Activated CD4-positive, alpha-beta memory T cell treated with anti-CD3 and anti-CD28 coated beads, Interleukin-2, amount 10 ng/mL, durations not matched to agents 7 days and 5 days (primary cell): ENCODE results near the gene CD163L1. TPM values are rescaled to one million over a fixed set of nuclear protein-coding genes. Genes with fewer than 3 reads are reported as not detected.

Experiments used
- CTCF ChIA-PET: fragments of 350-600 bp; sonication (Branson Sonifier 250); formaldehyde crosslinking; loops from one replicate; lab custom pipeline; 2021; ENCODE audit warnings: antibody characterized with exemption, inconsistent platforms; lab: Charles Lee
- POLR2A ChIA-PET: fragments of 350-600 bp; sonication (Branson Sonifier 250); formaldehyde crosslinking; loops from one replicate; lab custom pipeline; 2021; ENCODE audit warnings: antibody characterized with exemption; lab: Charles Lee
- DNase-seq: peaks from one replicate; pipeline ENCODE4 v3.0.0-alpha.2; 2020
- H3K27ac Mint-ChIP-seq: one replicate; pipeline ENCODE4 v1.8.0; 2021; ENCODE audit warnings: mild to moderate bottlenecking, mixed read lengths
- H3K27me3 Mint-ChIP-seq: one replicate; pipeline ENCODE4 v1.8.0; 2021; ENCODE audit warnings: mixed read lengths
- H3K36me3 Mint-ChIP-seq: one replicate; pipeline ENCODE4 v1.8.0; 2021; ENCODE audit warnings: low read depth, mixed read lengths
- H3K4me1 Mint-ChIP-seq: one replicate; pipeline ENCODE4 v1.8.0; 2021; ENCODE audit warnings: mixed read lengths
- H3K4me3 Mint-ChIP-seq: one replicate; pipeline ENCODE4 v1.8.0; 2021; ENCODE audit warnings: mild to moderate bottlenecking, mixed read lengths
- H3K9me3 Mint-ChIP-seq: one replicate; pipeline ENCODE4 v1.8.0; 2021; ENCODE audit warnings: mixed read lengths
- total RNA-seq, 2 experiments: library from RNA; stranded (reverse); gene quantifications; one replicate each; pipeline ENCODE4 v1.2.3, GENCODE V29; 2021

CD163L1 gene
- total RNA-seq = not detected

GRCh38 chr12:7444076-7444475, at the start of gene CD163L1:
Gene CD163L1, minus strand, starts transcription at chr12:7444153. Its CDS starts 26 bp downstream, at chr12:7444127.
- Mint-ChIP-seq H3K27ac (no peak within 1 kb of the TSS), H3K4me1 (peaks cover 10% of the 10 kb centered on the region), H3K9me3 (no peaks in the 10 kb centered on the region), H3K27me3 (peaks cover 30% of the 10 kb centered on the region), H3K4me3 (no peak within 1 kb of the TSS), H3K36me3 (no peaks in the 10 kb centered on the region)
- CTCF ChIA-PET = no interaction called here
- DNase-seq = no peak
- POLR2A ChIA-PET = no interaction called here

- ChIA-PET CTCF (no interaction called here), POLR2A (no interaction called here)
- no peak for DNase-seq
Measured at GRCh38 chr12:7493006-7493405, 49.1 kb upstream of the CD163L1 start.

GRCh38 chr12:7486512-7486911, 42.6 kb upstream of the CD163L1 start:
- Mint-ChIP-seq H3K9me3 (no peaks in the 10 kb centered on the region), H3K4me1 (no peaks in the 10 kb centered on the region), H3K36me3 (no peaks in the 10 kb centered on the region), H3K27me3 (peaks cover 12% of the 10 kb centered on the region), H3K4me3 (no peak overlapping the region), H3K27ac (no peak overlapping the region)
- DNase-seq = no peak
- ChIA-PET POLR2A (no interaction called here), CTCF (no interaction called here)

More at GRCh38 chr12:7493006-7493405, 49.1 kb upstream of the CD163L1 start:
- H3K4me1 Mint-ChIP-seq = no peaks in the 10 kb centered on the region
- no peak overlapping the region for H3K4me3 Mint-ChIP-seq
- peaks cover 26% of the 10 kb centered on the region for H3K27me3 Mint-ChIP-seq
- H3K27ac Mint-ChIP-seq = no peak overlapping the region
- no peaks in the 10 kb centered on the region for H3K36me3 Mint-ChIP-seq
- H3K9me3 Mint-ChIP-seq = no peaks in the 10 kb centered on the region

DNA sequence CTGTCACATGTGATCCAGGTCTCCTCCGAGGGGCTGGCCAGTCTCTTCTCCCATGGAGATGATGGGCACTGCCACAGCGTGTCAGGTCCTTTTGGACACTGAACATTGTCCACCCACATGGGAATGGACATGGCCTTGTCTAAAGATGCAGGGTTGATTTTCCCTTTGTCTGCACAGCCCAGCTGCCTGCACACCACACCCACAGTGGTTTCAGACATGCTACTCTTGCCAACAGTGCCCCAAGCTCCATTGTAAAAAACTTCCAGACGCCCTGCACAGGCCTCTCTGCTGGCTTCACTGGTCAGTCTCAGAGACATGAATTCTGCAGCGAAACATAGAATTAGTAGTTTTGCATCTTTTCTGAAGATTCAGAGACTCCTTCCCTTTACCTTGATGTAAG, 41.1 kb upstream of the CD163L1 start:
- H3K27ac Mint-ChIP-seq = no peak overlapping the region
- no peak overlapping the region for H3K4me3 Mint-ChIP-seq
- no peaks in the 10 kb centered on the region for H3K36me3 Mint-ChIP-seq
- no peaks in the 10 kb centered on the region for H3K9me3 Mint-ChIP-seq
- peaks cover 6% of the 10 kb centered on the region for H3K27me3 Mint-ChIP-seq
- no peak for DNase-seq
- ChIA-PET POLR2A (no interaction called here), CTCF (no interaction called here)
- H3K4me1 Mint-ChIP-seq = no peaks in the 10 kb centered on the region

DNA sequence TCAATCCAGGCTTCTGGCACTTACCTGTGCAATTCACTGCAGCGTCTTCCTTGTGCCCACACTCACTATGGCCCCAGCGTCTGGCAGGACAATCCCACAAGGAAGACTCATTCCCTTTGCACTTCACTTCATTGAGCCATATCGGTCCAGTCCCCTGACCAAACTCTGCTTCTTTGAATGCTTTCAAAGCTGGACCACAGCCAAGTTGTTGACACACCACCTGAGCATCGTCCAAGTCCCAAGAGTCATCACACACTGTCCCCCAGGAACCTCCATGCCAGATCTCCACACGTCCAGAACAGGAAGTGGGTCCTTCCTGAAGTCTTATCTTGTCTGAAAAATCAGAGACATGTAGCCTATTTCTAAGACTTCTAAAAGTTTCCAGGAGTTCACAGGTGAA, 39.4 kb upstream of the CD163L1 start:
- no peaks in the 10 kb centered on the region for H3K36me3 Mint-ChIP-seq
- peaks cover 6% of the 10 kb centered on the region for H3K27me3 Mint-ChIP-seq
- H3K4me3 Mint-ChIP-seq = no peak overlapping the region
- no peak for DNase-seq
- no peak overlapping the region for H3K27ac Mint-ChIP-seq
- no peaks in the 10 kb centered on the region for H3K4me1 Mint-ChIP-seq
- ChIA-PET CTCF (no interaction called here), POLR2A (no interaction called here)
- H3K9me3 Mint-ChIP-seq = no peaks in the 10 kb centered on the region

- Mint-ChIP-seq H3K4me3 (no peak overlapping the region), H3K27ac (no peak overlapping the region), H3K4me1 (no peaks in the 10 kb centered on the region), H3K36me3 (no peaks in the 10 kb centered on the region), H3K9me3 (no peaks in the 10 kb centered on the region), H3K27me3 (peaks cover 11% of the 10 kb centered on the region)
- CTCF ChIA-PET = no interaction called here
- POLR2A ChIA-PET = no interaction called here
- no peak for DNase-seq
Measured at GRCh38 chr12:7479771-7480170, 35.8 kb upstream of the CD163L1 start.

DNA sequence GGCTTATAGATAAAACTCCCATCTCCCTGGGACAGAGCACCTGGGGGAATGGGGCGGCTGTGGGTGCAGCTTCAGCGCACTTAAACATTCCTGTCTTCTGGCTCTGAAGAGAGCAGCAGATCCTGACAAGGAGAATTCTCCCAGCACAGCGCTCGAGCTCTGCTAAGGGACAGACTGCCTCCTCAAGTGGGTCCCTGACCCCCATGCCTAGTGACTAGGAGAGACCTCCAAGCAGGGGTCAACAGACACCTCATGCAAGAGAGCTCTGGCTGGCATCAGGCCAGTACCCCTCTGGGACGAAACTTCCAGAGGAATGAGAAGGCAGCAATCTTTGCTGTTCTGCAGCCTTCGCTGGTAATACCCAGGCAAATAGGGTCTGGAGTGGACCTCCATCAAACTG, 28.1 kb upstream of the CD163L1 start:
- Mint-ChIP-seq H3K27ac (no peak overlapping the region), H3K36me3 (no peaks in the 10 kb centered on the region), H3K9me3 (no peaks in the 10 kb centered on the region), H3K4me3 (no peak overlapping the region), H3K27me3 (peaks cover 25% of the 10 kb centered on the region), H3K4me1 (no peaks in the 10 kb centered on the region)
- CTCF ChIA-PET = no interaction called here
- POLR2A ChIA-PET = no interaction called here
- no peak for DNase-seq

DNA sequence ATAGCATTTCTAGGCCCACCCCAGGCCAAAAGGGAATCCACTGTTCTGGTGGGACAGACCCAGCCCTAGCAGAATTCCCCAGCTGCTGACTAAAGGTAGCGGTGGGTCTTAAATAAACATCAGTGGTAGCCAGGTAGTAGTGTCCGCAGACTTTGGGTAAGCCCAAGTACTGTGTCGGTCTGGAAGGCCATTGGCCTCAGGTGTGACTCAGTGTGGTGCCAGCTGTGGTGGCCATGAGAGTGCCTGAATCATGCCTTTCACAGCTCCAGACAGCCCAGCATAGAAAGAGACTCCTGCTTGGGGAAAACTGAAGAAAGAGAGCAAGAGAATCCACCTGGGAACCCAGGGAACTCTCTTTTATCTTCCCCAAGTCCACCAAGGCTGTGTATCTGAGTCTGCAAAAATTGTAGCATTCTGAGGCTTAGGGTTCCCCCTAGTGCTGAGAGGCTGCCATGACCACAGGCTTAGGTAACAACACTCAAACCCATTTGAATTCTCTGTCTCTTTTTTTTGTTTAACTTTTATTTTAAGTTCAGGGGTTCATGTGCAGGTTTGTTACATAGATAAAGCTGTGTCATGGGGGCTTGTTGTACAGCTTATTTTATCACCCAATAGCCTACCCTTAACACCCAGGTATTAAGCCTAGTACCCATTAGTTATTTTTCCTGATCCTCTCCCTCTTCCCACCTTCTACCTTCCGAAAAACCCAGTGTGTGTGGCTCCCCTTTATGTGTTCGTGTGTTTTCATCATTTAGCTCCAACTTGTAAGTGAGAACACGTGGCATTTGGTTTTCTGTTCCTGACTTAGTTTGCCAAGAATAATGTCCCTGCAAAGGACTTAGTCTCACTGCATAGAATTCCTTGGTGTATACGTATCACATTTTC, 16.7 kb upstream of the CD163L1 start:
- Mint-ChIP-seq H3K27me3 (peaks cover 7% of the 10 kb centered on the region), H3K27ac (no peak overlapping the region), H3K4me3 (no peak overlapping the region), H3K4me1 (no peaks in the 10 kb centered on the region), H3K36me3 (no peaks in the 10 kb centered on the region), H3K9me3 (no peaks in the 10 kb centered on the region)
- DNase-seq = peak; percentile 63
- ChIA-PET CTCF (interaction anchor here (0.6 to 2.4 kb wide), 9 partner anchors 9 to 240 kb away, joined by 3 to 5 read pairs (median 3); no protein-coding TSS in a partner anchor), POLR2A (no interaction called here)

GRCh38 chr12:7459973-7460372, 16.0 kb upstream of the CD163L1 start:
- DNase-seq = no peak
- H3K4me1 Mint-ChIP-seq = no peaks in the 10 kb centered on the region
- CTCF ChIA-PET = interaction anchor here (1.3 to 2.4 kb wide), 5 partner anchors 18 to 239 kb away, joined by 3 to 5 read pairs (median 4); no protein-coding TSS in a partner anchor
- H3K36me3 Mint-ChIP-seq = no peaks in the 10 kb centered on the region
- no peak overlapping the region for H3K4me3 Mint-ChIP-seq
- peaks cover 2% of the 10 kb centered on the region for H3K27me3 Mint-ChIP-seq
- no peak overlapping the region for H3K27ac Mint-ChIP-seq
- POLR2A ChIA-PET = no interaction called here
- no peaks in the 10 kb centered on the region for H3K9me3 Mint-ChIP-seq

DNA sequence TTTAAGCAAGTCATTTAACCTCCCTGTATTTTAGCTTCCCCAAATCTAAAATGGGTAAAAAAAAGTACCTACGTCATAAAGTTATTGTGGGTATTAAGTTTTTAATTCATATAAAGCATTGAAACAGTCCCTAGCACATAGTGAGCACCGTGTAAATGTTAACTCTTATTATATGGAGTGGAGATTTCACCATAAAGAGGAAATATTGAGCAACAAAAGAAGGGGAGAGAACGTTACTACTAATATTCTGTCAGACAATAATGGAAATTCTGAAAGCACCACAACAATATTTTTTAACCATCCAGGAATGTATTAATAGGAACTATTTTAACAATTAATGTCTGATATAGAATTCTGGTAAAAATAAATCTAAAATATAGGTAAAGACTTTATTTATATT, 7.8 kb upstream of the CD163L1 start:
- Mint-ChIP-seq H3K27me3 (peaks cover 14% of the 10 kb centered on the region), H3K36me3 (no peaks in the 10 kb centered on the region), H3K4me3 (no peak overlapping the region), H3K9me3 (no peaks in the 10 kb centered on the region), H3K4me1 (no peaks in the 10 kb centered on the region), H3K27ac (no peak overlapping the region)
- POLR2A ChIA-PET = no interaction called here
- CTCF ChIA-PET = interaction anchor here (1.6 kb wide), 1 partner anchor 9 kb away, joined by 3 read pairs; no protein-coding TSS in a partner anchor
- no peak for DNase-seq

DNA sequence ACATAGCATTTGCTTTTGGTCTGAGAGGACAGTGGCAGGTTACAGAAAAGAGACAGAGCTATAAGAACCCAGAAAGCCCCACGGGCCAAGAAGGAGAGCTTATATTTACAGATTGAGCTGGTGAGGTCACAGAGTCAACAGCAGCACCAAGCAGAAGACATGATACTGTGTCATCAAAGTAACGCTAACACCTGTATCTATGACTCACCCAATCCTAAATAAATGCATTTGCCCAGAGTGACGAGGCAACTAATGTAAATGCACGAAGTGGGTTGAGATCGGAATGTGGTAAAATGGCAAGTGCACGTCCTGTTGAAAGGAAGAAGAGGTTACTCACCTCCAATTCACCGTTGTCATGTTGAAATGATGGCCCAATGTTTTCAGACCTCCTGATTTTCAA, 6.7 kb upstream of the CD163L1 start:
- DNase-seq = no peak
- Mint-ChIP-seq H3K27ac (no peak overlapping the region), H3K4me3 (no peak overlapping the region), H3K4me1 (no peaks in the 10 kb centered on the region), H3K36me3 (no peaks in the 10 kb centered on the region), H3K27me3 (peaks cover 14% of the 10 kb centered on the region), H3K9me3 (no peaks in the 10 kb centered on the region)
- ChIA-PET POLR2A (no interaction called here), CTCF (no interaction called here)

DNA sequence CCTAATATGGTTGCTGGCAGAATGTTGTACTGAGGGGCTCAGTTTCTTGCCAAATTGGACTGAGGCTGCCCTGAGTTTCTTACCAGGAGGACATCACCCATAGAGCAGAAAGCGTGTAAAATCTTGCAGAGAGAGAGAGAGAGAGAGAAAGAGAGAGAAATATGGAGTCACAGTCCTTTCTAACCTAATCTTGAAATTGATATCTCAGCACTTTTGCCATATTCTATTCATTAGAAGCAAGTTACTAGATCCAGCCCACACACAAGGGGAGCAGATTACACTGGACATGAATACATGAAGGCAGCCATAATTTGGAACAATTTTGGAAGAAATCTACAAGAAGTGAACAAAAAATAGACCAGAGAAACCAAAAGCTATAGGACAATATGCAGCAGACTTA, 4.1 kb upstream of the CD163L1 start:
- CTCF ChIA-PET = no interaction called here
- no peaks in the 10 kb centered on the region for H3K9me3 Mint-ChIP-seq
- peaks cover 14% of the 10 kb centered on the region for H3K27me3 Mint-ChIP-seq
- H3K36me3 Mint-ChIP-seq = no peaks in the 10 kb centered on the region
- no peak overlapping the region for H3K27ac Mint-ChIP-seq
- no peak overlapping the region for H3K4me3 Mint-ChIP-seq
- H3K4me1 Mint-ChIP-seq = no peaks in the 10 kb centered on the region
- DNase-seq = no peak
- POLR2A ChIA-PET = no interaction called here

GRCh38 chr12:7444537-7444936, 584 bp upstream of the CD163L1 start:
- peaks cover 26% of the 10 kb centered on the region for H3K27me3 Mint-ChIP-seq
- no peaks in the 10 kb centered on the region for H3K9me3 Mint-ChIP-seq
- H3K4me1 Mint-ChIP-seq = peaks cover 7% of the 10 kb centered on the region
- no peak for DNase-seq
- no peaks in the 10 kb centered on the region for H3K36me3 Mint-ChIP-seq
- POLR2A ChIA-PET = no interaction called here
- CTCF ChIA-PET = no interaction called here
- H3K4me3 Mint-ChIP-seq = no peak overlapping the region
- no peak overlapping the region for H3K27ac Mint-ChIP-seq

- no peaks in the 10 kb centered on the region for H3K36me3 Mint-ChIP-seq
- no peak overlapping the region for H3K27ac Mint-ChIP-seq
- H3K27me3 Mint-ChIP-seq = peaks cover 33% of the 10 kb centered on the region
- no peak overlapping the region for H3K4me3 Mint-ChIP-seq
- ChIA-PET CTCF (no interaction called here), POLR2A (no interaction called here)
- H3K9me3 Mint-ChIP-seq = no peaks in the 10 kb centered on the region
- DNase-seq = no peak
- peaks cover 10% of the 10 kb centered on the region for H3K4me1 Mint-ChIP-seq
Measured at GRCh38 chr12:7441216-7441615, 2.7 kb downstream of the CD163L1 start.
